Upper lobe of left lung (tissue), 4 donors: ENCODE results near the gene TWNK.

Experiments used
- POLR2AphosphoS5 ChIP-seq, 2 donors: sonication (generic); formaldehyde crosslinking; IDR thresholded peaks; one replicate each; pipeline ENCODE4 v1.5.1; 2017; ENCODE audit warnings: antibody characterized with exemption in 2 of 2
- TF ChIP-seq, protein P1 (sequence below), 6 experiments: fragments of 450-650 bp in 4 of 6; fragments of 200-600 bp in 2 of 6; sonication (generic) in 2 of 6; IDR thresholded peaks; one replicate each; pipeline ENCODE4 v1.5.1; 2016 to 2019; ENCODE audit warnings: antibody characterized with exemption in 6 of 6

DNA sequence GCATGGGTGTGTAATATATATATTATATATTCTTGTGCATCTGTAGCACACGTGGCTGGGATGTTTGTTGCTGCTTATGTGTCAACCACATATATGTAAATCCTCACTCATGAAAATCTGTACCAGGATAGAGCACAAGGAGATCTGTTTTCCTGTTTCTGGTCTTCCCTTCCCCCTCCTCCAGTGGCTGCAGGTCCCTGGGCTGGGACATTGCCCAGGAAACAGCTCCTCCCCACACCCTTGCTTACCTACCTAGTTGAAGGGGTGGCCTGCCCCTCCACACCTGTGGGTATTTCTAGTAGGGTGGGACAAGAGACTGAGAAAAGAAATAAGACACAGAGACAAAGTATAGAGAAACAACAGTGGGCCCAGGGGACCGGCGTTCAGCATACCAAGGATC lies 45.9 kb downstream of the TWNK start:
- TF ChIP-seq, protein P1, sequence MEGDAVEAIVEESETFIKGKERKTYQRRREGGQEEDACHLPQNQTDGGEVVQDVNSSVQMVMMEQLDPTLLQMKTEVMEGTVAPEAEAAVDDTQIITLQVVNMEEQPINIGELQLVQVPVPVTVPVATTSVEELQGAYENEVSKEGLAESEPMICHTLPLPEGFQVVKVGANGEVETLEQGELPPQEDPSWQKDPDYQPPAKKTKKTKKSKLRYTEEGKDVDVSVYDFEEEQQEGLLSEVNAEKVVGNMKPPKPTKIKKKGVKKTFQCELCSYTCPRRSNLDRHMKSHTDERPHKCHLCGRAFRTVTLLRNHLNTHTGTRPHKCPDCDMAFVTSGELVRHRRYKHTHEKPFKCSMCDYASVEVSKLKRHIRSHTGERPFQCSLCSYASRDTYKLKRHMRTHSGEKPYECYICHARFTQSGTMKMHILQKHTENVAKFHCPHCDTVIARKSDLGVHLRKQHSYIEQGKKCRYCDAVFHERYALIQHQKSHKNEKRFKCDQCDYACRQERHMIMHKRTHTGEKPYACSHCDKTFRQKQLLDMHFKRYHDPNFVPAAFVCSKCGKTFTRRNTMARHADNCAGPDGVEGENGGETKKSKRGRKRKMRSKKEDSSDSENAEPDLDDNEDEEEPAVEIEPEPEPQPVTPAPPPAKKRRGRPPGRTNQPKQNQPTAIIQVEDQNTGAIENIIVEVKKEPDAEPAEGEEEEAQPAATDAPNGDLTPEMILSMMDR (IDR thresholded peaks at IDR 0.05), result no peak
- no peak for TF ChIP-seq POLR2AphosphoS5 (IDR thresholded peaks at IDR 0.05)
